Left lung (tissue), 10 donors: ENCODE results near the gene CREB3L1. TPM values are rescaled to one million over a fixed set of nuclear protein-coding genes. Genes with fewer than 3 reads are reported as not detected.
"Not testable (repeated sequence)": the region's sequence is repeated elsewhere in the genome, so short reads cannot be mapped to it uniquely, and the experiment has no call there.

ENCODE experiments used
- ATAC-seq: fragments of 200-7000 bp; cut with Tn5 transposase; one replicate; pipeline ENCODE4 v1.9.1; 2020; ENCODE audit warnings: moderate library complexity
- DNase-seq, 4 donors: peaks; one replicate each; pipeline ENCODE4 v3.0.0-alpha.2; 2013 to 2020
- H3K27ac ChIP-seq, 2 donors: fragments of 200-600 bp; sonication (generic) in 1 of 2; one replicate each; pipeline versions ENCODE4 v1.5.0 to v1.8.0; 2020 to 2021
- H3K27me3 ChIP-seq, 2 donors: fragments of 200-600 bp; sonication (generic) in 1 of 2; one replicate each; pipeline versions ENCODE4 v1.5.0 to v1.8.0; 2020 to 2021
- H3K36me3 ChIP-seq, 2 donors: fragments of 200-600 bp; sonication (generic) in 1 of 2; one replicate each; pipeline versions ENCODE4 v1.5.0 to v1.8.0; 2020 to 2021
- H3K4me1 ChIP-seq, 2 donors: fragments of 200-600 bp; one replicate each; pipeline ENCODE4 v1.8.0; 2021
- H3K4me3 ChIP-seq, 2 donors: fragments of 200-600 bp; sonication (generic) in 1 of 2; one replicate each; pipeline versions ENCODE4 v1.5.0 to v1.8.0; 2020 to 2021; ENCODE audit warnings: mild to moderate bottlenecking in 1 of 2
- H3K9me3 ChIP-seq, 2 donors: fragments of 200-600 bp; sonication (generic) in 1 of 2; one replicate each; pipeline versions ENCODE4 v1.5.0 to v1.8.0; 2020 to 2021
- intact Hi-C, 2 donors: fragments of 100-400 bp; cut with DNase I; formaldehyde crosslinking; loops; one replicate each; pipeline versions ENCODE4 v1.11.2 to v1.14.2; 2022
- polyA plus RNA-seq, 6 donors: library from polyadenylated mRNA; unstranded; fragments of 120-200 nt; gene quantifications; one replicate each; pipeline ENCODE4 v1.2.1, GENCODE V29; 2013; ENCODE audit not compliant: insufficient read length in 6 of 6
- total RNA-seq, 2 donors: library from RNA; stranded (reverse); fragmentation: NEBNext Ultra II Directional; extraction: Animal tissue kit (Norgen Biotek cat#: 25700); gene quantifications; one replicate each; pipeline ENCODE4 v1.2.1, GENCODE V29; 2021
- TF ChIP-seq, protein P1 (sequence below), 2 donors: fragments of 200-600 bp; sonication (generic) in 1 of 2; IDR thresholded peaks; one replicate each; pipeline versions ENCODE4 v1.5.0 to v1.8.0; 2021; ENCODE audit warnings: antibody characterized with exemption in 2 of 2
- donor health status: DM: no; HTN: yes; CAD: no.
- donor health status: DM: no; HTN: no; CAD: no.

Gene CREB3L1
- total and polyA plus RNA-seq, 8 donors, result 16.2 to 59.3 (median 26.1) TPM

DNA sequence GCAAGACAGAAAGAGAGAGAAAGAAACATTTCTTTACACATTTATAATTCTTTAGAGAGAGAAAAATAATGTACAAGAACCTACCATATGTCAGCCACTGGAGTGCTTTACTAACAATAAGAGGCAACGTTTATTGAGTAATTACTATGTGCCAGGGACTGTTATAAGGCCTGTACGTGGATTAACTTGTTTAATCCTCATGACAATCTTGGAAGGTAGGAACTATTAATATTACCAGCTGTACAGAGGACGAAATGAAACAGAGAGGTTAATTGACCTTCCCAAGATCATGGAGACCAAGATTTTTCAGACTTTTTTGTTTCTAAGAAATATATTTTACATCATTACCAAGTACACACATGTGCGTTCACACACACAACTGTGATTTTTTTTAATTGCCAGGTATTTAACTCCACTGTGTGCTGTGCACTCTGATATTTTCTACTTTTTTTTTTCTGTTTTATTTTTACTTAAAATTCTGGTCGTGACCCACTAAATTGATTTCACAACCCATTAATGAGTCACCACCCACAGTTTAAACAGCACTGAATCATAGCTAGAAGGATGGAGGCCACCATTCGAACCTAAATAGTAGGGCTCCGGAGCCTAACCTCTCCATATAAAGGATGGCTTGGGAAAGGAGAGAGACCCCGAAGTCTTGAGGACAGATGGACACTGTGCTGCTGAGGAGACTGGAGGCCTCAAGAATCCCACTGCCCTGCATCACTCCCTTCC lies 21.4 kb downstream of the CREB3L1 start:
- Histone ChIP-seq H3K36me3 (no peaks in the 10 kb centered on the region), H3K4me1 (peaks cover 25 to 47% of the 10 kb centered on the region in 2 donors), H3K4me3 (no peak overlapping the region), H3K27ac (no peak overlapping the region), H3K9me3 (no peaks in the 10 kb centered on the region), H3K27me3 (peaks cover 0 to 33% of the 10 kb centered on the region in 2 donors)
- TF ChIP-seq, protein P1, sequence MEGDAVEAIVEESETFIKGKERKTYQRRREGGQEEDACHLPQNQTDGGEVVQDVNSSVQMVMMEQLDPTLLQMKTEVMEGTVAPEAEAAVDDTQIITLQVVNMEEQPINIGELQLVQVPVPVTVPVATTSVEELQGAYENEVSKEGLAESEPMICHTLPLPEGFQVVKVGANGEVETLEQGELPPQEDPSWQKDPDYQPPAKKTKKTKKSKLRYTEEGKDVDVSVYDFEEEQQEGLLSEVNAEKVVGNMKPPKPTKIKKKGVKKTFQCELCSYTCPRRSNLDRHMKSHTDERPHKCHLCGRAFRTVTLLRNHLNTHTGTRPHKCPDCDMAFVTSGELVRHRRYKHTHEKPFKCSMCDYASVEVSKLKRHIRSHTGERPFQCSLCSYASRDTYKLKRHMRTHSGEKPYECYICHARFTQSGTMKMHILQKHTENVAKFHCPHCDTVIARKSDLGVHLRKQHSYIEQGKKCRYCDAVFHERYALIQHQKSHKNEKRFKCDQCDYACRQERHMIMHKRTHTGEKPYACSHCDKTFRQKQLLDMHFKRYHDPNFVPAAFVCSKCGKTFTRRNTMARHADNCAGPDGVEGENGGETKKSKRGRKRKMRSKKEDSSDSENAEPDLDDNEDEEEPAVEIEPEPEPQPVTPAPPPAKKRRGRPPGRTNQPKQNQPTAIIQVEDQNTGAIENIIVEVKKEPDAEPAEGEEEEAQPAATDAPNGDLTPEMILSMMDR (IDR thresholded peaks at IDR 0.05), result no peak
- intact Hi-C loops, result no loop called here
- DNase-seq (no peak), ATAC-seq (no peak)

DNA sequence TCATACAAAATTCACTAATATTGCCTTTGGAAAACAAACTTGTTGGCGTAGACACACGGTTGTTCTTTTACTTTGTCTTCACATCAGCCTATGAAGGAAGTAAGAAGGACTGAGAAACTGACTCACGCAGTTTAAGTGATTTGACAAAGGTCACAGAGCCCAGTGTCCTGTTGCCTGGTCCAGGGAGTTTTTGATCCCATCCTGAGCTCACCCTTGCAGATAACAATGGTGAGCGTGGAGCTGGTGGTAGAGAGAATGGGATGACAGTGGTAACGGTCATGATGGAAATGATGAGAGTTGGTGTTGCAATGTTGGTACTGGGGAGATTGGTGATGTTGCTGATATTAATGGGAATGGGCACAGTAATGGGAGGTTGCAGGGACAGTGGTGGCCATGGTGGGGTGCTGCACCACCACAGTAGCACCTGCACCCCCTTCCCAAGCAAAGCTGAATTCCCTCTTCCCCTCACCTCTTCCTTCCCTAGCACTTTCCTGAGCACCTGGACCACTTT lies 22.0 kb downstream of the CREB3L1 start:
- Histone ChIP-seq H3K9me3 (no peaks in the 10 kb centered on the region), H3K36me3 (no peaks in the 10 kb centered on the region), H3K27me3 (peaks cover 0 to 33% of the 10 kb centered on the region in 2 donors), H3K4me1 (peaks cover 21 to 44% of the 10 kb centered on the region in 2 donors), H3K4me3 (no peak overlapping the region), H3K27ac (no peak overlapping the region)
- ATAC-seq, result no peak
- TF ChIP-seq, protein P1 (IDR thresholded peaks at IDR 0.05), result no peak
- DNase-seq, result no peak
- intact Hi-C loops, result no loop called here

DNA sequence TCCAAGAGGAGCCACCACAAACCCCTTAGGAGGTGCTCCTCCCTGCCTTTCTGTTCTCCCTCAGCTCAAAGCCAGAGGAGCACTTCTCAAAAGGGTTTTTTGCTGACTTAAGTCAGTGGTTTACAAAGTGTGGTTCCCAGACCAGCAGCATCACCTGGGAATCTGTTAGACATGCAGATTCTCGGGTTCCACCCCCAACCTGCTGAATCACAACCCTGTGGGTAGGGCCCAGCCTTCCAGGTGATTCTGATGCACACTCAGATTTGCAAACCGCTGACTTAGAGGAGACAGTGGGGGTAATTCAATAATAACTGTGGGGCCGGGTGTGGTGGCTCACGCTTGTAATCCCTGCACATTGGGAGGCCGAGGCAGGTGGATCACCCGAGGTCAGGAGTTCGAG lies 22.8 kb downstream of the CREB3L1 start:
- TF ChIP-seq, protein P1 (IDR thresholded peaks at IDR 0.05), result no peak
- no peak for ATAC-seq

GRCh38 chr11:46302866-46303265 lies 25.4 kb downstream of the CREB3L1 start:
- ATAC-seq (no peak), DNase-seq (no peak)
- Histone ChIP-seq H3K4me1 (peaks cover 0 to 18% of the 10 kb centered on the region in 2 donors), H3K4me3 (no peak overlapping the region), H3K27ac (no peak overlapping the region), H3K9me3 (no peaks in the 10 kb centered on the region), H3K36me3 (no peaks in the 10 kb centered on the region), H3K27me3 (peaks cover 0 to 2% of the 10 kb centered on the region in 2 donors)
- TF ChIP-seq, protein P1 (IDR thresholded peaks at IDR 0.05), result no peak
- intact Hi-C loops, result loop anchor here in 1 of 2 donors (10.0 kb wide), 1 partner anchor 58 kb away; no protein-coding TSS in a partner anchor

More for the DNA sequence above, 22.8 kb downstream of the CREB3L1 start:
- Histone ChIP-seq H3K9me3 (no peaks in the 10 kb centered on the region), H3K27ac (no peak overlapping the region), H3K27me3 (peaks cover 0 to 28% of the 10 kb centered on the region in 2 donors), H3K4me1 (peaks cover 14 to 36% of the 10 kb centered on the region in 2 donors), H3K4me3 (no peak overlapping the region), H3K36me3 (no peaks in the 10 kb centered on the region)
- DNase-seq, result no peak
- intact Hi-C loops, result loop anchor here in 1 of 2 donors (10.0 kb wide), 1 partner anchor 55 kb away; no protein-coding TSS in a partner anchor

DNA sequence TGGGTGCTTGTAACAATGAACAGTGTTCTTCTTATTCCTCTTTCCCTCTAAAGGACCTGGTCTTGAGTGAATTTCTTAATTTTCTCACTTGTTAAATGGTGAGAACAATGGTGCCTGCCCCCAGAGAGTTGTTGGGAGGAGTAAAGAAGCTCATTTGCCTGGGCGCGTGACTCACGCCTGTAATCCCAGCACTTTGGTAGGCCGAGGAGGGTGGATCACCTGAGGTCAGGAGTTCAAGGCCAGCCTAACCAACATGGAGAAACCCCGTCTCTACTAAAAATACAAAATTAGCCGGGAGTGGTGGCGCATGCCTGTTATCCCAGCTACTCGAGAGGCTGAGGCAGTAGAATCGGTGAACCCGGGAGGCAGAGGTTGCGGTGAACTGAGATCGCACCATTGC lies 26.6 kb downstream of the CREB3L1 start:
- not testable (repeated sequence) for DNase-seq, H3K27me3 ChIP-seq, H3K27ac ChIP-seq, H3K9me3 ChIP-seq, ATAC-seq, H3K36me3 ChIP-seq, H3K4me3 ChIP-seq
- H3K4me1 ChIP-seq, result peaks cover 0 to 14% of the 10 kb centered on the region in 2 donors
- intact Hi-C loops, result loop anchor here in 1 of 2 donors (10.0 kb wide), 1 partner anchor 59 kb away; no protein-coding TSS in a partner anchor
